Activated naive CD8-positive, alpha-beta T cell treated with anti-CD3 and anti-CD28 coated beads, Interleukin-2, amount 50 U/mL, for 24 hours (primary cell): ENCODE data around the gene HS3ST3B1.

Experiments
- ATAC-seq: fragments of 150-1000 bp; cut with Tn5 transposase; one replicate; pipeline ENCODE4 v1.10.0; 2021
- DNase-seq: peaks from one replicate; pipeline ENCODE4 v3.0.0; 2021
- H3K27ac Mint-ChIP-seq: one replicate; pipeline ENCODE4 v1.8.0; 2021; ENCODE audit warnings: mild to moderate bottlenecking, mixed read lengths
- H3K27me3 Mint-ChIP-seq: one replicate; pipeline ENCODE4 v1.8.0; 2021; ENCODE audit warnings: mixed read lengths
- H3K36me3 Mint-ChIP-seq: one replicate; pipeline ENCODE4 v1.8.0; 2021; ENCODE audit warnings: low read depth, mixed read lengths
- H3K4me1 Mint-ChIP-seq: one replicate; pipeline ENCODE4 v1.8.0; 2021; ENCODE audit warnings: mixed read lengths
- H3K4me3 Mint-ChIP-seq: one replicate; pipeline ENCODE4 v1.8.0; 2021; ENCODE audit warnings: mild to moderate bottlenecking, moderate library complexity, mixed read lengths
- H3K9me3 Mint-ChIP-seq: one replicate; pipeline ENCODE4 v1.8.0; 2021; ENCODE audit warnings: mixed read lengths

The HS3ST3B1 gene

GRCh38 chr17:14321980-14322776 lies 21.3 kb downstream of the HS3ST3B1 start:
- Mint-ChIP-seq H3K9me3 (no peaks in the 10 kb centered on the region), H3K27ac (peak overlapping the region; percentile 68), H3K4me3 (peak overlapping the region; percentile 38), H3K4me1 (peaks cover 71% of the 10 kb centered on the region), H3K36me3 (peaks cover 4% of the 10 kb centered on the region), H3K27me3 (no peaks in the 10 kb centered on the region)
- DNase-seq, result no peak
- ATAC-seq, result peak; percentile 39

DNA sequence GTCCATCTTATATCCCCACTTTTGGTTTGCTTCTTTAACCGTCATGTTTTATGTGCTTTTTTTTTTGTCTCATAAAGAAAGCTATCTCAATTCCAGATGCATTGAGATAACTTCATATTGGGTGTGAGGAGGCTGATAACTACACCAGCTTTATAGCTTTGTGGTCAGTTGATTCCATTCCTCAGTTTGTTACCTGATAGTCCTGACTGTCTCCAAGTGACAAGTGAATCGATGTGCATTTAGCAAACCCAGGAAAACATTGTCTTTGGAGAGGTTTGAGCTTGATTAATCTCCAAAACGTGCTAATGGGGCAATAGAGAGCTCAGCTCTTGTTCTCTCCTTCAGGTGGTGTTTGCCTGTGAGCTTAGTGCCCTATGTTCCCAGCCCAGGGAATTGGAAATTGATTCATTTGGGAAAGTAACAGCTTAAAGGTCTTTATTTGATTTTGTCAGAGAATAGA lies 22.7 kb downstream of the HS3ST3B1 start:
- peaks cover 68% of the 10 kb centered on the region for H3K4me1 Mint-ChIP-seq
- no peak overlapping the region for H3K27ac Mint-ChIP-seq
- ATAC-seq, result no peak
- no peaks in the 10 kb centered on the region for H3K9me3 Mint-ChIP-seq
- no peaks in the 10 kb centered on the region for H3K27me3 Mint-ChIP-seq
- H3K36me3 Mint-ChIP-seq, result peaks cover 4% of the 10 kb centered on the region
- H3K4me3 Mint-ChIP-seq, result no peak overlapping the region
- DNase-seq, result no peak

DNA sequence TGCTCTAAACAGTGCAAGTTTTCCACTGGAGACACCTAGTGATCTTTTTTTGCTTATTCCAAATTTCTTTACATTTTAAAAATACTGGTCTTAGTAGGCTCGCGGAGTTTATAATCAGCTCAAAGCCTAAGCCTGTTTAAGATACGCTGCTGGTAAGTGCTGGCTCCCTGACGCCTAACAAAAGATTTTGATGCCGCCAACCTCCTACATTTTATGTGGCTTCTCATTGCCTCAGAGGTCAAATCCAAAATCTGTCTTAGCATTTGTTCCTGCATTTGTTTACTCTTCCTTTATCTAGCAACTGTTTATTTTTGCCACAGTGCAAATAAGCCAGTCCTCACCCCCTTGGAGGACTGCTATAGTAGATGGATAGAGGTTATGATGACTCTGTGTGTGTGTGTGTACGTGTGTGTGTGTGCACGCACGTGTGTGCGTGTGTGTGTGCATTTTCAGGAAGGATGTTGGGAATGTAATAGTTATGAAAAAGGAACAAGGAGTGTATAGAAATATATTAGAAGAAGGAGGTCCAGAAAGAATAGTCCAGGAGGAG lies 24.8 kb downstream of the HS3ST3B1 start:
- DNase-seq (no peak), ATAC-seq (no peak)
- no peaks in the 10 kb centered on the region for H3K9me3 Mint-ChIP-seq
- no peak overlapping the region for H3K4me3 Mint-ChIP-seq
- no peak overlapping the region for H3K27ac Mint-ChIP-seq
- no peaks in the 10 kb centered on the region for H3K27me3 Mint-ChIP-seq
- H3K36me3 Mint-ChIP-seq, result peaks cover 4% of the 10 kb centered on the region
- H3K4me1 Mint-ChIP-seq, result peaks cover 69% of the 10 kb centered on the region

- no peak for ATAC-seq
- peaks cover 6% of the 10 kb centered on the region for H3K36me3 Mint-ChIP-seq
- H3K4me1 Mint-ChIP-seq, result peaks cover 74% of the 10 kb centered on the region
- no peaks in the 10 kb centered on the region for H3K27me3 Mint-ChIP-seq
- DNase-seq, result no peak
- H3K9me3 Mint-ChIP-seq, result no peaks in the 10 kb centered on the region
- no peak overlapping the region for H3K27ac Mint-ChIP-seq
- H3K4me3 Mint-ChIP-seq, result no peak overlapping the region
Measured at GRCh38 chr17:14329900-14330491, 29.1 kb downstream of the HS3ST3B1 start.

DNA sequence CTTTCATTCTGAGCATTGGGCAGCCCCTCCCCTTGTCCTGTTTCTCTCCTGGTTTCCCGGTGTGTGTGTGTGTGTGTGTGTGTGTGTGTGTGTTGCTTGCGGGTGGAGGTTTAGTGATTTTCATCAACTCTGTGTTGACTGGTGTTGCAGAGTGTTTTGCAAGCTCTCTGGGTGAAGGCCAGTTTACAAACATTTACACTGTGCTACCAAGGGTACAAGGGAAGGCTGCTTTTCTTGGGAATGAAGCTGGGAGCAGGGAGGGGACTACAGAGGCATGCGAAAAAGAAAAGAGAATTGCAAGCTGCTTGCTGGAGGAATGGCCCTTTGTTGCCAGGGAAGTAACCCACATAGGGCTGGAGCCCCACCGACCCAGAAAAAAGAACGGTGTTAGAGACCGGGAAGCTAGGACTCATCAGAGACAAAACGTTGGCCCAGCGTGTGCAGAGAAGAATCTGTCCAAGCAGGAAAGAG lies 29.6 kb downstream of the HS3ST3B1 start:
- no peak for ATAC-seq
- Mint-ChIP-seq H3K27ac (no peak overlapping the region), H3K9me3 (no peaks in the 10 kb centered on the region), H3K4me1 (peaks cover 79% of the 10 kb centered on the region), H3K4me3 (no peak overlapping the region), H3K27me3 (no peaks in the 10 kb centered on the region), H3K36me3 (peaks cover 6% of the 10 kb centered on the region)
- DNase-seq, result no peak

GRCh38 chr17:14331225-14331981 lies 30.5 kb downstream of the HS3ST3B1 start:
- Mint-ChIP-seq H3K4me3 (no peak overlapping the region), H3K27me3 (no peaks in the 10 kb centered on the region), H3K36me3 (peaks cover 4% of the 10 kb centered on the region), H3K27ac (no peak overlapping the region), H3K9me3 (no peaks in the 10 kb centered on the region), H3K4me1 (peaks cover 84% of the 10 kb centered on the region)
- no peak for DNase-seq
- no peak for ATAC-seq

DNA sequence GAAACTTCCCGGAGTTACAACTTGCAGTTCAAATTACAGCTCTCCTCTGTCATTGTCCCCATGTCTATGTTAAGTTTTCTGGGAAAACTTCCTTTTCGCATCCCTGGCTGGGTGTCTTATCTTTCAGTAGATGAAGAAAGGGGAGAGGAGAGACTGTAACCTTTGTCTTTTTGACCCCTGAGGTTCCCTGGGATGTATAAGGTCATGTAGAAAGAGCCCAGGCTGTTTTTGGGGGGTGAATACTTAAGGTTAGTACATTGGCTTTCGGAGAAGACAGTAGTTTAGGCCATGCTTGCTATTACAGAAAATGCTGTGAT lies 31.1 kb downstream of the HS3ST3B1 start:
- DNase-seq (no peak), ATAC-seq (no peak)
- Mint-ChIP-seq H3K27me3 (no peaks in the 10 kb centered on the region), H3K9me3 (no peaks in the 10 kb centered on the region), H3K4me3 (no peak overlapping the region), H3K4me1 (peaks cover 88% of the 10 kb centered on the region), H3K36me3 (peaks cover 3% of the 10 kb centered on the region), H3K27ac (no peak overlapping the region)

DNA sequence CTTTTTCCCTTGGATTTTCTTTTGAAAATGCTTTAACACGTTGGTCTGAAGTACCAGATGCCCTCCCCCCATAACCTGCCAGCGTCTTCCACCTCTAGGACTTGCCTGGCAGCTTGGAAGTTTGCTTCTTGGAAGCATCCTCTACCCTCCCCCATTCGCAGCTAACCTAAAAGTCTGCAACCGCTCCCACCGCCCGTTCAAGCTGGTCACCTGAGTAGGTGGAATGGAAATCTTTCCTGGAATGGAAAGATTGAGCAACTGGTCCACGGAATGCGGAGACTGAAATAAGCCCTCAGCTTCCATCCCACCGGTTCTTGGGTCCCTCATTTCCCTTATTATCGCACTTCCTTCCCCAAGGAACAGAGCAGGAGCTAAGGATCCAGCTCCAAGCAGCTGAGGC lies 31.4 kb downstream of the HS3ST3B1 start:
- peaks cover 4% of the 10 kb centered on the region for H3K36me3 Mint-ChIP-seq
- H3K27ac Mint-ChIP-seq, result no peak overlapping the region

GRCh38 chr17:14333506-14333905 lies 32.6 kb downstream of the HS3ST3B1 start:
- Mint-ChIP-seq H3K27ac (no peak overlapping the region), H3K4me3 (no peak overlapping the region), H3K36me3 (peaks cover 4% of the 10 kb centered on the region), H3K27me3 (no peaks in the 10 kb centered on the region), H3K9me3 (no peaks in the 10 kb centered on the region), H3K4me1 (peaks cover 93% of the 10 kb centered on the region)
- ATAC-seq (no peak), DNase-seq (no peak)

More for the DNA sequence above, 31.4 kb downstream of the HS3ST3B1 start:
- ATAC-seq (no peak), DNase-seq (no peak)
- H3K4me3 Mint-ChIP-seq, result no peak overlapping the region
- no peaks in the 10 kb centered on the region for H3K27me3 Mint-ChIP-seq
- H3K9me3 Mint-ChIP-seq, result no peaks in the 10 kb centered on the region
- H3K4me1 Mint-ChIP-seq, result peaks cover 90% of the 10 kb centered on the region

- H3K4me3 Mint-ChIP-seq, result no peak overlapping the region
- H3K27me3 Mint-ChIP-seq, result no peaks in the 10 kb centered on the region
- H3K9me3 Mint-ChIP-seq, result no peaks in the 10 kb centered on the region
- H3K27ac Mint-ChIP-seq, result peak overlapping the region; percentile 60
- peaks cover 4% of the 10 kb centered on the region for H3K36me3 Mint-ChIP-seq
- H3K4me1 Mint-ChIP-seq, result peaks cover 93% of the 10 kb centered on the region
- ATAC-seq (no peak), DNase-seq (no peak)
Measured at GRCh38 chr17:14334276-14334840, 33.5 kb downstream of the HS3ST3B1 start.

DNA sequence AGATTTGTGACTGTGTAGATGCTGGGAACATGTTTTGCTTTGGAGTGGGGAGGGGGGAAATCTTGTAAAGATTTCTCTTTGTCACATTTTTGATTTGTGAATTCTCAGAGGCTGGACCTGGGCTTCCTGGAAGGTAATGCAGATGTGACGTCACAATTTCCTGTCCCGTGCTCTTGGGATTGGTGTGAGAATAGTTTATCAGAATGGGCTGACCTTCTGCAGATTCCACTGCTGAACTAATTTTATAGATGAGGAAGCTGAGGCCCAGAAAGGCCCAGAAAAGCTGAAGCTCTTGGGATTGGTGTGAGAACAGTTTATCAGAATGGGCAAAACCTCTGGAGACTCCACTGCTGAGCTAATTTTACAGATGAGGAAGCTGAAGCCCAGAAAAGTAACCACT lies 34.0 kb downstream of the HS3ST3B1 start:
- Mint-ChIP-seq H3K4me3 (no peak overlapping the region), H3K27me3 (no peaks in the 10 kb centered on the region), H3K4me1 (peaks cover 93% of the 10 kb centered on the region), H3K36me3 (peaks cover 7% of the 10 kb centered on the region), H3K27ac (peak overlapping the region; percentile 60), H3K9me3 (no peaks in the 10 kb centered on the region)
- DNase-seq (no peak), ATAC-seq (no peak)

DNA sequence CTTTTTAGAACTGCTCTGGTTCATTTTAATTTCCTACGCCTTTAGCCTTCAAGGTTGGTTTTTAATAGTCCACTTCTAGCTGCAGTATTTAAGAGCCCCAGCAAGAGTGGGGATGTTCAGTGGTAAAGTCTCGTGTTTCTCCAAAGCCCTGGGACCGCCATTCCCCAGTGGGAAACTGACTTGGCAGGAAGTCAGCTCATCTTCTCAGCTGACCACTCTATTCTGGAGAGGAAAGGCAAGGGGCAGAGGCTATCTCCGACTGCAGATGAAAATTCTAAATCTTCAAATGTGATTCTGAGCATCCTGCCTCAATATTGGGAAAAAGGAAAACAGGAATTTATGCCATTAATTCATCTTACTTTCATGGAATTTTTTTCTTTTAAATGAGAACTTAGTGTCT lies 35.5 kb downstream of the HS3ST3B1 start:
- H3K36me3 Mint-ChIP-seq, result peaks cover 7% of the 10 kb centered on the region
- H3K4me3 Mint-ChIP-seq, result no peak overlapping the region
- ATAC-seq, result no peak
- no peaks in the 10 kb centered on the region for H3K9me3 Mint-ChIP-seq
- H3K27ac Mint-ChIP-seq, result peak overlapping the region; percentile 85
- peaks cover 97% of the 10 kb centered on the region for H3K4me1 Mint-ChIP-seq
- H3K27me3 Mint-ChIP-seq, result no peaks in the 10 kb centered on the region
- no peak for DNase-seq

DNA sequence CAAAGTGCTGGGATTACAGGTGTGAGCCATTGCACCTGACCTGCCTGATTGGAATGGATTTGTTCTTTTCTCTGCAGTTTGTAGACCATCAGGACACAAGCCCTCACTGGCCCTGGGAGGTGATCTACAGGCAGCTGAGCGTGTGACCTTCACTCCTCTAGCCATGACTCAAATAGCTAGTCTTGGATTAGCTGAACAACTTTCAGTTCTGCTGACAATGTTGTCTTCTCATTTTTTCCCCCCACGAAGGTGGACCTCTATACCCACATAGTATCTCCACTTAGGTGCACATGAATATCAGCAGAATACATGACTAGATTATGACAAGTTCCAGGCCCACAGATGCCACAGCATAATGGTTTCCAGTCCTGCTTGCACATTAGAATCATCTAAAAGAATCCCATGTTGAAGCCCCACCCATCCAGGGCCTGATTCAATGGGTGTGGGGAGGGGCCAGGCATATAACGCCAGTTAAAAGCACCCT lies 36.8 kb downstream of the HS3ST3B1 start:
- Mint-ChIP-seq H3K4me1 (peaks cover 89% of the 10 kb centered on the region), H3K9me3 (no peaks in the 10 kb centered on the region), H3K27ac (peak overlapping the region; percentile 81), H3K27me3 (no peaks in the 10 kb centered on the region), H3K4me3 (peak overlapping the region; percentile 47), H3K36me3 (peaks cover 7% of the 10 kb centered on the region)
- ATAC-seq, result peak; percentile 99
- peak; percentile 71 for DNase-seq
